HFFc6 (cell line): ENCODE measurements around the gene KRTAP5-9. TPM values are rescaled to one million over a fixed set of nuclear protein-coding genes. Genes with fewer than 3 reads are reported as not detected.
"Not testable (repeated sequence)": the region's sequence is repeated elsewhere in the genome, so short reads cannot be mapped to it uniquely, and the experiment has no call there.

Experiments
- DNase-seq: peaks from one replicate; pipeline ENCODE4 v3.0.0-alpha.2; 2018
- H3K27ac Mint-ChIP-seq: 2 replicates; pipeline ENCODE4 v1.8.0; 2020; ENCODE audit warnings: mild to moderate bottlenecking, mixed read lengths
- H3K27me3 Mint-ChIP-seq: 2 replicates; pipeline ENCODE4 v1.8.0; 2021; ENCODE audit warnings: mild to moderate bottlenecking, moderate library complexity, mixed read lengths; ENCODE audit not compliant: insufficient read depth
- H3K36me3 Mint-ChIP-seq: 2 replicates; pipeline ENCODE4 v1.8.0; 2021; ENCODE audit warnings: low read depth, mixed read lengths
- H3K4me1 Mint-ChIP-seq: 2 replicates; pipeline ENCODE4 v1.8.0; 2020; ENCODE audit warnings: low read depth, mixed read lengths
- H3K4me3 Mint-ChIP-seq: 2 replicates; pipeline ENCODE4 v1.8.0; 2020; ENCODE audit warnings: mild to moderate bottlenecking, moderate library complexity, mixed read lengths
- H3K9me3 Mint-ChIP-seq: 2 replicates; pipeline ENCODE4 v1.8.0; 2020; ENCODE audit warnings: mild to moderate bottlenecking, mixed read lengths
- CTCF ChIP-seq: fragments of 200-600 bp; sonication (generic); IDR thresholded peaks from 2 replicates; pipeline ENCODE4 v1.5.0; 2021; ENCODE audit warnings: antibody characterized with exemption, mild to moderate bottlenecking
- total RNA-seq, 6 experiments: library from RNA; stranded (reverse); fragmentation: NEBNext Ultra II Directional; extraction: Animal tissue kit (Norgen Biotek cat#: 25700); gene quantifications; 2 replicates in 1 of 6; 3 replicates in 5 of 6; pipeline ENCODE4 v1.2.3, GENCODE V29; 2021

Gene KRTAP5-9
- total RNA-seq, 6 experiments from 2014 or later = 0.26 TPM; not detected in 5

GRCh38 chr11:71507102-71507501 lies 41.1 kb upstream of the KRTAP5-9 start:
- Mint-ChIP-seq H3K27ac (no peak overlapping the region), H3K4me3 (no peak overlapping the region), H3K4me1 (no peaks in the 10 kb centered on the region), H3K9me3 (peaks cover 27% of the 10 kb centered on the region), H3K36me3 (peaks cover 23% of the 10 kb centered on the region), H3K27me3 (peaks cover 4% of the 10 kb centered on the region)
- no peak for TF ChIP-seq CTCF
- no peak for DNase-seq

- Mint-ChIP-seq H3K27me3 (peaks cover 2% of the 10 kb centered on the region), H3K27ac (no peak overlapping the region), H3K4me1 (no peaks in the 10 kb centered on the region), H3K36me3 (no peaks in the 10 kb centered on the region), H3K4me3 (no peak overlapping the region), H3K9me3 (no peaks in the 10 kb centered on the region)
- DNase-seq = no peak
- no peak for TF ChIP-seq CTCF
These were observed 29.4 kb upstream of the KRTAP5-9 start for GRCh38 chr11:71518506-71519471.

GRCh38 chr11:71519546-71519945 lies 28.7 kb upstream of the KRTAP5-9 start:
- DNase-seq = no peak
- Mint-ChIP-seq H3K27ac (no peak overlapping the region), H3K36me3 (no peaks in the 10 kb centered on the region), H3K9me3 (no peaks in the 10 kb centered on the region), H3K4me3 (no peak overlapping the region), H3K4me1 (no peaks in the 10 kb centered on the region), H3K27me3 (peaks cover 5% of the 10 kb centered on the region; the same call in 1 of the 2 replicates)
- no peak for TF ChIP-seq CTCF

- no peak for TF ChIP-seq CTCF
- Mint-ChIP-seq H3K9me3 (no peaks in the 10 kb centered on the region), H3K27ac (no peak overlapping the region), H3K36me3 (no peaks in the 10 kb centered on the region), H3K27me3 (peaks cover 10% of the 10 kb centered on the region), H3K4me3 (no peak overlapping the region), H3K4me1 (no peaks in the 10 kb centered on the region)
- DNase-seq = no peak
These were observed 22.9 kb upstream of the KRTAP5-9 start for GRCh38 chr11:71525188-71525937.

- no peaks in the 10 kb centered on the region for H3K36me3 Mint-ChIP-seq
- no peak overlapping the region for H3K27ac Mint-ChIP-seq
- no peaks in the 10 kb centered on the region for H3K4me1 Mint-ChIP-seq
- no peak for DNase-seq
- no peaks in the 10 kb centered on the region for H3K9me3 Mint-ChIP-seq
- TF ChIP-seq CTCF = no peak
- no peak overlapping the region for H3K4me3 Mint-ChIP-seq
- peaks cover 10% of the 10 kb centered on the region for H3K27me3 Mint-ChIP-seq
These were observed 22.2 kb upstream of the KRTAP5-9 start for GRCh38 chr11:71525938-71526495.

GRCh38 chr11:71526796-71527575 lies 21.2 kb upstream of the KRTAP5-9 start, which contains the start of gene KRTAP5-7:
KRTAP5-7 (plus strand) TSS chr11:71527267; CDS start chr11:71527301, 34 bp downstream.
- not testable (repeated sequence) for H3K27ac Mint-ChIP-seq, H3K36me3 Mint-ChIP-seq, H3K4me1 Mint-ChIP-seq, DNase-seq, H3K9me3 Mint-ChIP-seq, H3K4me3 Mint-ChIP-seq
- H3K27me3 Mint-ChIP-seq = peaks cover 10% of the 10 kb centered on the region
